PFSK-1 (cell line): ENCODE results near the gene MGMT.

Experiments used
- POLR2AphosphoS5 ChIP-seq: IDR thresholded peaks from 2 replicates; pipeline ENCODE4 v1.6.1; 2012; ENCODE audit warnings: low read depth, mild to moderate bottlenecking, control low read depth, low read length, moderate library complexity
- SIN3A ChIP-seq: IDR thresholded peaks from 2 replicates; pipeline ENCODE4 v1.6.1; 2012; ENCODE audit warnings: mild to moderate bottlenecking, low read length, moderate library complexity, borderline replicate concordance; ENCODE audit not compliant: insufficient read depth
- TAF1 ChIP-seq: IDR thresholded peaks from 2 replicates; pipeline ENCODE4 v1.6.1; 2012; ENCODE audit warnings: low read length, control low read depth, borderline replicate concordance; ENCODE audit not compliant: insufficient read depth
- TF ChIP-seq, protein P1 (sequence below), 2 experiments: IDR thresholded peaks; 2 replicates each; pipeline versions ENCODE4 v1.6.1 to v1.8.0; 2011 to 2012; ENCODE audit warnings: low read depth in 2 of 2, low read length in 2 of 2, control low read depth in 1 of 2, inconsistent platforms in 1 of 2, mild to moderate bottlenecking in 1 of 2, moderate library complexity in 1 of 2; ENCODE audit not compliant: insufficient read depth in 1 of 2

DNA sequence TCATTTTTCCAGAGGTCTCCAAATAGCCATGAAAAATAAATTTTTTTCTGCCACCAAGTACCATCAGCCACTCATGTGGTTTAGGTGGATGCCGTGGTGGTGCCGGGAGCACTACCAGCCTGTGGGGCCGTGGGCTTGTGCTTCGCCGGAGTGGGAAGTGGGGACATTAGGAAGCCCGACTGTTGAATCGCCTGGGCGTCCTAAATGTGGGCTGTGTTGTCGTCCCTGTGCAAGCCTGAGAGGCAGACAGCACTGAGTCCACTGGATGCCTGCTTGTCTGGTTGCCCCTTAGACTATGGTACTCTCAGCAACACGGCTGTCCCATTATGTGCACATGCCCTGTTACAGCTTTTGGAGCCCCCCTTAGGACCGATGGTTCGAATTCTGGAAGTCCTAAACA is 59.9 kb downstream of the MGMT start:
- TF ChIP-seq TAF1 (no peak), POLR2AphosphoS5 (no peak), SIN3A (no peak)
- TF ChIP-seq, protein P1, sequence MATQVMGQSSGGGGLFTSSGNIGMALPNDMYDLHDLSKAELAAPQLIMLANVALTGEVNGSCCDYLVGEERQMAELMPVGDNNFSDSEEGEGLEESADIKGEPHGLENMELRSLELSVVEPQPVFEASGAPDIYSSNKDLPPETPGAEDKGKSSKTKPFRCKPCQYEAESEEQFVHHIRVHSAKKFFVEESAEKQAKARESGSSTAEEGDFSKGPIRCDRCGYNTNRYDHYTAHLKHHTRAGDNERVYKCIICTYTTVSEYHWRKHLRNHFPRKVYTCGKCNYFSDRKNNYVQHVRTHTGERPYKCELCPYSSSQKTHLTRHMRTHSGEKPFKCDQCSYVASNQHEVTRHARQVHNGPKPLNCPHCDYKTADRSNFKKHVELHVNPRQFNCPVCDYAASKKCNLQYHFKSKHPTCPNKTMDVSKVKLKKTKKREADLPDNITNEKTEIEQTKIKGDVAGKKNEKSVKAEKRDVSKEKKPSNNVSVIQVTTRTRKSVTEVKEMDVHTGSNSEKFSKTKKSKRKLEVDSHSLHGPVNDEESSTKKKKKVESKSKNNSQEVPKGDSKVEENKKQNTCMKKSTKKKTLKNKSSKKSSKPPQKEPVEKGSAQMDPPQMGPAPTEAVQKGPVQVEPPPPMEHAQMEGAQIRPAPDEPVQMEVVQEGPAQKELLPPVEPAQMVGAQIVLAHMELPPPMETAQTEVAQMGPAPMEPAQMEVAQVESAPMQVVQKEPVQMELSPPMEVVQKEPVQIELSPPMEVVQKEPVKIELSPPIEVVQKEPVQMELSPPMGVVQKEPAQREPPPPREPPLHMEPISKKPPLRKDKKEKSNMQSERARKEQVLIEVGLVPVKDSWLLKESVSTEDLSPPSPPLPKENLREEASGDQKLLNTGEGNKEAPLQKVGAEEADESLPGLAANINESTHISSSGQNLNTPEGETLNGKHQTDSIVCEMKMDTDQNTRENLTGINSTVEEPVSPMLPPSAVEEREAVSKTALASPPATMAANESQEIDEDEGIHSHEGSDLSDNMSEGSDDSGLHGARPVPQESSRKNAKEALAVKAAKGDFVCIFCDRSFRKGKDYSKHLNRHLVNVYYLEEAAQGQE (IDR thresholded peaks at IDR 0.05; ENCODE audit: insufficient read depth in 1 of 2, low read depth in 2 of 2, low read length in 2 of 2), result no peak
